Stimulated activated naive CD8-positive, alpha-beta T cell treated with anti-CD3 and anti-CD28 coated beads, Interleukin-15, Interleukin-2, amounts not matched to agents 100 ng/mL and 50 ng/mL, for 24 hours (primary cell): ENCODE data around the gene COL4A1.

ENCODE experiments used
- H3K27ac Mint-ChIP-seq: one replicate; pipeline ENCODE4 v1.8.0; 2021; ENCODE audit warnings: mild to moderate bottlenecking, mixed read lengths
- H3K27me3 Mint-ChIP-seq: one replicate; pipeline ENCODE4 v1.8.0; 2021; ENCODE audit warnings: mixed read lengths
- H3K36me3 Mint-ChIP-seq: one replicate; pipeline ENCODE4 v1.8.0; 2021; ENCODE audit warnings: low read depth, mixed read lengths
- H3K4me1 Mint-ChIP-seq: one replicate; pipeline ENCODE4 v1.8.0; 2021; ENCODE audit warnings: low read depth, mixed read lengths
- H3K4me3 Mint-ChIP-seq: one replicate; pipeline ENCODE4 v1.8.0; 2021; ENCODE audit warnings: mild to moderate bottlenecking, mixed read lengths
- H3K9me3 Mint-ChIP-seq: one replicate; pipeline ENCODE4 v1.8.0; 2021; ENCODE audit warnings: mixed read lengths

The COL4A1 gene

DNA sequence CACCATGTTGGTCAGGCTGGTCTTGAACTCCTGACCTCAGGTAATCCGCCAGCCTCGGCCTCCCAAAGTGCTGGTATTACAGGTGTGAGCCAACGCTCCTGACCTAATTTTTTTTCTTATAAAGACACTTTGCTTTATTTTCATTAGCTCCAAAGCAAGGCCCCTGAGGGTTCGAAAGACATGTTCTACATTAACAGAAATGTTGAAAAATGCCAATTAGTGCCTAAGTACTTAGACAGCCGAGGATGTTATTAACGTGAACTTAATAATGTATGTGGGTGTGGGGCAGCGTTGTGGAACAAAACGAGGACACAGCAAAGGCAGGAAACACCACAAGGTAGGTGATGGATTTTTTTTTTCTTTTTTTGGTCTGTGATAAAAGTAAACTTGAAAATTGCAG lies 82.4 kb downstream of the COL4A1 start:
- Mint-ChIP-seq H3K27ac (no peak overlapping the region), H3K36me3 (no peaks in the 10 kb centered on the region), H3K9me3 (no peaks in the 10 kb centered on the region), H3K4me3 (no peak overlapping the region), H3K27me3 (peaks cover 17% of the 10 kb centered on the region), H3K4me1 (no peaks in the 10 kb centered on the region)

DNA sequence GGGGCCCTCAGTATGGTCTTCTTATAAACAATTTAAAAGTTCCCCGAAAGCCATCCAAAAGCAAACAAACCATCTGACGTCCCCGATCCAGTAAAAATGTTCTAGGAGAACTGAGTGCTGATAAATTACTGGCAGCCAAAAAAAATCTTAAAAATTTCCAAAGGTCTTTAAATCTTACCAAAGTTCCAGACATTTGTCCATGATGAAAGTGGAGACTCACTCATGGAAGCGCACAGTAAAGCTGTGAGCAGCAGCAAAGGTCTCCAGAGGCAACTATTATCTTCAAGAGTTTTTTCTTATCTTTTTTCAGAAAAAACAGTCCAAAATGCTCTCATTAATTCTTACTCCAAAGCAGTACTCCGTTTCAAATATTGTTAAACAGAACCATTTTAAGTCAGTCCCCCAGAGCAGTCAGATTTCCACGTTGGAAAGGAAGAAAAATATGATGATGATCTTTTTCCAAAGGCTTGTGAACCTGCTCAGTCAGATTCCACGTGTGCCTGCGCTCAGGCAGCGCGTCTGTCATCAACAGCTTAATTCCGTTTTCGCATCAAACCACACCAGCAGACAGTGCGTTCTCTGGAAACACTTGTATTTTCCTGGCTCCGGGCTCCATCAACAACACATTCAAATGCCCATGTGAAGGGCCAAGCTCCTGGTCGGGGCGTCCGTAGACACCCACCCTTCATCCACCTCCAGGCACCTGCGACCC lies 85.4 kb downstream of the COL4A1 start:
- no peaks in the 10 kb centered on the region for H3K36me3 Mint-ChIP-seq
- H3K9me3 Mint-ChIP-seq: no peaks in the 10 kb centered on the region
- H3K4me3 Mint-ChIP-seq: no peak overlapping the region
- H3K4me1 Mint-ChIP-seq: no peaks in the 10 kb centered on the region
- H3K27ac Mint-ChIP-seq: no peak overlapping the region
- H3K27me3 Mint-ChIP-seq: peaks cover 20% of the 10 kb centered on the region

DNA sequence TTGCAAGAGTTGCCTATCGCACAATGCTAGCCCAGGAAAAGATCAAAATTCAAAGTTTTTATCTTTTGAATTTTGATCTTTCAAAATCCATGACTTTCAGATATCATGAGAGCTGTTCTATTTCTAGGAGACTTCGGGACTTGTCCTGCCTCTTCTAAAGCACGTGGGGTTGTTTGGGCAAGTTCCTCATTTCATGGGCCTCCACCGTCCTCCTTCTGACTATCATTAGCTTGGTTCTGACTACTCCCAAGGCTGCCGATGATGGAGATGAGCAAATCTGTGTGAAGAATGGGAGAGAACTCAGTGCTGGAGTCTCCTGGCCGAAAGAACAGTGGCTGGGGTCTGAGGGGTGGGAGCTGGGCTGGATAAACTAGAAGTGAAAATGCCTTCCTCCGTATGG lies 86.5 kb downstream of the COL4A1 start:
- no peaks in the 10 kb centered on the region for H3K36me3 Mint-ChIP-seq
- H3K9me3 Mint-ChIP-seq: no peaks in the 10 kb centered on the region
- H3K4me1 Mint-ChIP-seq: no peaks in the 10 kb centered on the region
- no peak overlapping the region for H3K27ac Mint-ChIP-seq
- no peak overlapping the region for H3K4me3 Mint-ChIP-seq
- peaks cover 14% of the 10 kb centered on the region for H3K27me3 Mint-ChIP-seq

DNA sequence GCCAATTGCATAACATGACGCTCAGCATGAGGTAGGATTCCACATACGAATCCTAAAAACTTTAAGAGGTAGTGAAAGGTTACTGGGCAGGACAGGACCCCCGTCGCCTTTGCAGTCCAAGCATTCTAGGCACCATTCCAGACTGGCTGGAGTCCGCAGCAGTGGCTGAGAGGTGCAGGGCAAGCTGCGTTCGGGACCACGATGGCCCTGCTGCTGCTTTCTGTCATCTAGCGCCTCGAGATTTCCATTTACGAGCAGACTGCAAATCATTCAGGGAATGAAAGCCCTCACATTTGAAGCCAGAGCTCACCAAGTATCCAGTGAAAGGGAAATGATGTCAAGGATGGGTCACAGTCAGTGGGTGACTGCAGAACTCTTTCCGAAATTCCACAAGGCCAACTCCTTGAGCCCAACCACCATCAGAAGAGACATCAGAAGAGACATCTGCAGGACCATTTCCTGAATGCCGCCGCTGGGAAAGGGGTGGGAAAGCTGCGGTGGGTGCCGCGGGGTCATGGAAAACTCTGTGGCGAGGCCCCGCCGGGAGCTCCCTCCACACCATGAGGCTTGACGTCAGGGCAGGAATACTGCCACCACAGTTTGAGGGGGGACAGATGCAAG lies 88.3 kb downstream of the COL4A1 start:
- Mint-ChIP-seq H3K36me3 (no peaks in the 10 kb centered on the region), H3K9me3 (no peaks in the 10 kb centered on the region), H3K4me3 (no peak overlapping the region), H3K27ac (no peak overlapping the region), H3K27me3 (peaks cover 14% of the 10 kb centered on the region), H3K4me1 (no peaks in the 10 kb centered on the region)

DNA sequence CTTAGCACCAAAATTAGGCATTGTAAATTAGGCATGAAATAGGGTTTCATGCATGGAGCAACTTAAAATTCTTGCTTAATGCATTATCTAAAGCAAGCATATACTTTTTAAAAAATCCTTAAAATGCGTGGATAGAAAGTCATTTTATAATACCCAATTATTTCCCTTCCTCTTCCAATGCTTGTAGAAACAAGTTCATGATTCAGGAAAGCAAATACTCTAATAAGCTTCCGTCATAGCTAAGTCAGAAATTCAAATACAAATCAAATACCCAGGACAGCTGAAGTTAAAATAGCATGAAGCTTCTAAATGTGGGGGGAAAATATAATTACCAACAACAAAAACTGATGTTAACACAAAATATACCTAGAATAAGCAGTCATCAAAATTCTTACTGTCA lies 89.1 kb downstream of the COL4A1 start:
- Mint-ChIP-seq H3K4me1 (no peaks in the 10 kb centered on the region), H3K27me3 (peaks cover 20% of the 10 kb centered on the region), H3K4me3 (no peak overlapping the region), H3K27ac (no peak overlapping the region), H3K36me3 (no peaks in the 10 kb centered on the region), H3K9me3 (no peaks in the 10 kb centered on the region)

DNA sequence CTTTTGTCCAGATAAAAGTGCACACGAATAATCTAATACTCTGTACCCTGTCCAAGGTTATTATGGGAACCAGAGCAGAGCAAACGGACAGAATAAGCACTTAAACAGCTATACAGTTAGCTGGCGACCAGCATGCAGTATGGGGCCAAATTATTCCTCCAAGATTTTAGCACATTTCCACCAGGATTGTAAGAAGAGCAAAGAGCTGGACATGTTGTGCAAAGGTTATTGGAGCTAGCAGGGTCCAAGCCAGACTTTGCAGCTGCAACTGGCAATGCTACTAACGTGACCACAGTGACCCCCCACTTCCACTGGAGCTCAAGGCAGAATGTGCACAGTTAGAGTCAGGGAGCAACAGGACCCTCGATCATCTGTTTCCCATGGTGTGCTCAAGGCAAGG lies 89.9 kb downstream of the COL4A1 start:
- H3K4me3 Mint-ChIP-seq: no peak overlapping the region
- H3K27ac Mint-ChIP-seq: no peak overlapping the region
- no peaks in the 10 kb centered on the region for H3K36me3 Mint-ChIP-seq
- H3K9me3 Mint-ChIP-seq: no peaks in the 10 kb centered on the region
- H3K27me3 Mint-ChIP-seq: peaks cover 20% of the 10 kb centered on the region
- no peaks in the 10 kb centered on the region for H3K4me1 Mint-ChIP-seq

DNA sequence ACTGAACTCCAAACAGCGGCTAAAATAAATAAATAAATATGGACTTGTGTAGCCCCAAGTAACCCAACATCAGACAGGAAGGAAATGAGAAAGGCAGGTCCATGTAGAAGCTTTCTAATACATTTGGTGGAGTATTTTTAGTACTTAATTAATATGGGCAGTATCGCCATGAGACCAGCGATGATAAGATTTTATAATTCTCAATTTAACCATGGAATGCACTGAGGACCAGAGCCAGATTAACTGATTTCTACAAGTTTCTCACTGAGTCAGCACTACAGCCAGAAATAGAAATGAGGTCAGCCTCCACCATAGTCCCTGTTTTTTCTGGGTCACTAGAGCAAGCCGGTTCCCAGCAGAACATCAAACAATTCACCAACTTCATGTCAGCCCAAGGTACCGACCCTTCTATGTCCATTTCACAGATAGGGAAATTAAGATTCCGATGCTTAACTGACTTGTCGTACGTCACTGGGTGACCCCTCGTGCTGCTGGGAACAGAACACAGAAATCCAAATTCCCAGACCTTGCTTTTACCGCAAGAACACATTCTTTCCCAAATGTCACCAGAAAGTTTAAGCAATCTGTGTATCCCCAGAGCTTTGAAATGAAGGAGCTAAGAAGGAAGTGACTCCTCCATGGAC lies 90.4 kb downstream of the COL4A1 start:
- Mint-ChIP-seq H3K36me3 (no peaks in the 10 kb centered on the region), H3K27me3 (peaks cover 15% of the 10 kb centered on the region), H3K4me1 (no peaks in the 10 kb centered on the region), H3K27ac (no peak overlapping the region), H3K4me3 (no peak overlapping the region), H3K9me3 (no peaks in the 10 kb centered on the region)

DNA sequence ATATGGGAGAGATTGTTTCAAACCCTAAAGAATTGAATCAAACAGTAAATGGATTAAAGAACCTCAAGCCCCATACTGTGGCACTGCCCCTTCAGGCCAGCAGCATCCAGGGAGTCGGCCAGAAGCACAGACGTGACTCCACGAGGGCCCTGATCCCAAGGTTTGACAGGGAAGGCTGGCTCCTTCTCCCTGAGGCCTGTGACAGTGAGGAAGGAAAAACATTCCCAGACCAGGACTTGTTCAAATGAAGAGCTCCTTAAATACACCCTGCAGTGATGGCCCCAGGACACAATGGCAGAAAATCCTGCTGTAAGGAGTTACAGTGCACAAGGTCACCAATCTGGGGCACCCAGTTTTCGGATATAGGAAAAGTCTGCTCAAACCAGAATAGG lies 91.0 kb downstream of the COL4A1 start:
- Mint-ChIP-seq H3K4me1 (no peaks in the 10 kb centered on the region), H3K27ac (no peak overlapping the region), H3K4me3 (no peak overlapping the region), H3K27me3 (peaks cover 11% of the 10 kb centered on the region), H3K36me3 (no peaks in the 10 kb centered on the region), H3K9me3 (no peaks in the 10 kb centered on the region)

DNA sequence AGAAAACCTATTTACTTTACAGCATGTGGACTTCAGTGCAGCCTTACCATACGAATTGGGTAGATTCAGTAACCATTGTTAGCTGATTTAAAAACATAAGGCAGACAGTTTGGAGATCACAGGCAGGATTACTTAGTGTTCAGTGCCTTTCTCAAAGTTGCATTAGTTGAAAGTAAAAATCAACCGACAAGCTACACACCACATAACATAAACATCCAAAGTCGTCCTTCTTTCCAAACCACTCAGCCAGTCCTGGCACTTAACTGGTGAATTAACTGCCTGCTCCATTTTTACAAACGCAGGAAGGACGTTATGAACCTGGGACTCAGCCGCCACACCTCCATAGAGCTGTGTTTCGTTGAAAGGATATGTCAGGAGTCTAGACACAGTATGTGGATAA lies 91.4 kb downstream of the COL4A1 start:
- Mint-ChIP-seq H3K4me3 (no peak overlapping the region), H3K36me3 (no peaks in the 10 kb centered on the region), H3K9me3 (no peaks in the 10 kb centered on the region), H3K4me1 (no peaks in the 10 kb centered on the region), H3K27ac (no peak overlapping the region), H3K27me3 (peaks cover 11% of the 10 kb centered on the region)

DNA sequence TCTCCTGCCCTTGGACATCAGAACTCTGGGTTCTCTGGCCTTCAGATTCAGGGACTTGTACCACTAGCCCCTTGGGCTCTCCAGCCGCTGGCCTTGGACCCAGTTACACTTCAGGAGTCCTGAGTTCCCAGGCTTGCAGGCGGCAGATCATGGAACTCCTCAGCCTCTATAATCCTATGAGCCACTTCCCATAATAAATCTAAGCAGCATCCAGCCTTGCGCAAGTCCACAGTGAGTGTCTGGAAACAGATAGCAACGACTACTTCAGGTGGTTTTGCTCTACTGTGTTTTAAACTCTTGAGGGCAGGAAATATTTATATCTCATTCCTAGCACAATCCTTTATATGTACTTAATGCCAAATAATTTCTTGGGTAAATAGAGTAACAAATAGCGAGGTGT lies 92.3 kb downstream of the COL4A1 start:
- H3K36me3 Mint-ChIP-seq: no peaks in the 10 kb centered on the region
- no peaks in the 10 kb centered on the region for H3K4me1 Mint-ChIP-seq
- H3K4me3 Mint-ChIP-seq: no peak overlapping the region
- peaks cover 11% of the 10 kb centered on the region for H3K27me3 Mint-ChIP-seq
- H3K27ac Mint-ChIP-seq: no peak overlapping the region
- no peaks in the 10 kb centered on the region for H3K9me3 Mint-ChIP-seq

DNA sequence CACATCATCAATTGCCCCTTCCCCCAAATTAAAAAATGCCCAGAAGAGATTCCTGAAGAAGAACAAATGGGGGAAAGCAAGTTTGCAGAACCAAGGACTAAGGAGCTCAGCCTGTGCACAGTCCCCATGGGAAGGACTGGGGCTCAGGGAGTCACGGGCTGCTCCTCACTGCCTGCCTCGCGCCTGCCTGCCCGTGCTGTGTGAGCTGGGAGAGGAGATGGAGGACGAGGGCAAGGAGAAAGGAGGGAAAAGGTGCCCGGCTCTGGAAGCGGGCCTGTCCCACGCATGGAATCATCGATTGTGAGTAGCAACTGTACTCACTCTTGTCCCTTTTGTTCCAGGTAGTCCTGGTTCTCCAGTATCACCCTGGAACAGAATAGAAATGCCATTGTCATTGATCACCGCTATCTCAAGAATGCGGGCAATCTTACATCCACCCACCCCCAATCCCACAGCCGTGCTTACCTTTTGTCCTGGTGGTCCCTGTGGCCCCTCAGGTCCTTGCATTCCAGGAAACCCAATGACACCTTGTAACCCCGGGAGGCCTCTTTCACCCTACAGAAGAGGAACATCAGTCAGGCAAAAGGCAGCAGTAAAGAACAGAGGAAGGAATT lies 93.4 kb downstream of the COL4A1 start:
- Mint-ChIP-seq H3K27me3 (peaks cover 11% of the 10 kb centered on the region), H3K9me3 (no peaks in the 10 kb centered on the region), H3K27ac (no peak overlapping the region), H3K4me3 (no peak overlapping the region), H3K36me3 (no peaks in the 10 kb centered on the region), H3K4me1 (no peaks in the 10 kb centered on the region)

DNA sequence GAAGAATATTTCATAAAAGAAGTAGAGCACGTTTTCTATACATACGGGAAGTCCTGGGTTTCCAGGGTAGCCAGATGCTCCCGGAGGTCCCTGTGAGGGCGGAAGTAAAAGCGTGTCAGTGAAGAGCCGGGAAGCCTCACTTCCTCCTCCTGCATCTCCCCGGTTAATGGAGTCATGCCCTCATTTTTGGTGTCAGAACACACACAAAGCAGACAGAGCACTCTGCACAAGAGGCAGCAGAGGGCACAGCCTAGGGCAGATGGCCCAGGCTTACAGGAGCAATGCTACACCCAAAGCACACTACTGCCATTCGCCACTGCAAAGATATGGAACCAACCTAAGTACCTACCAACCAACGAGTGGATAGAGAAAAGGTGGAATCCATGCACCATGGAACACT lies 94.4 kb downstream of the COL4A1 start:
- Mint-ChIP-seq H3K27ac (no peak overlapping the region), H3K9me3 (no peaks in the 10 kb centered on the region), H3K4me1 (no peaks in the 10 kb centered on the region), H3K27me3 (peaks cover 10% of the 10 kb centered on the region), H3K4me3 (no peak overlapping the region), H3K36me3 (no peaks in the 10 kb centered on the region)

DNA sequence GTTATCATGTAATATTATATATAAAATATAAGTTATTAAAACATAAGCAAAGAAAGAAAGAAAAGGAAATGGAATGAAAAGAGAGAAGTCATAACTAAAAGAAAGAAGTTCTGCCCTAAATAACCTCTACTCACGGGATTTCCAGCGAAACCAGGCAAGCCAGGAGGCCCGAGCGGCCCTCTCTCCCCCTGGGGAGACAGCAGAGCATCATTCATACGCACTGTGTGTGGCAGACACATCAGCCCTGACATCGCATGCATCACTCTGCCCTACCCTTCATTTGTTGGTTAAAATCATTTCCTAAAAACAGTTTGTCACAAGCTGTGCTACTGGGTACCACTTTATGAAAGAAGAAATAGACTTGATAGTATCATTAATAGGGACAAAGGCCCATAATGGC lies 95.2 kb downstream of the COL4A1 start:
- Mint-ChIP-seq H3K27ac (no peak overlapping the region), H3K4me1 (no peaks in the 10 kb centered on the region), H3K4me3 (no peak overlapping the region), H3K27me3 (peaks cover 7% of the 10 kb centered on the region), H3K36me3 (no peaks in the 10 kb centered on the region), H3K9me3 (no peaks in the 10 kb centered on the region)

DNA sequence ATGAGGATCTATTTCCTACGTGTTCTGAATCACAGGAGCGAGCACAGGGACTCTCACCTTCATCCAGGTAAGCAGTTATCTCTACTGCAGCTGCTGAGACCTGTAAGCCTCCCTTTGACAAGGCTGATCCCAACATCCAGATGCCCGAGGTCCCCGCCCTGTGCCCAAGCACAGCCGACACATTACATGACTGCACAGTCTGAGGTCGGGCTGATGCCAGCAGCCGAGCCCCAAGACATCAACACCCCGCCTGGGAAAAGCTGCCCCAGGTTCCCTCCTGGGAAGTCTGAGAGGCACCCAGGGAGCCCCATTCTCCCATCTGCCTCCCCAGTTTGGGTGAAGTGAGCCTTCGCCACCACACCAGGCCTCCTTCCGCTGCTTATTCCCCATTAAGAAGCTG lies 95.9 kb downstream of the COL4A1 start:
- H3K36me3 Mint-ChIP-seq: no peaks in the 10 kb centered on the region
- no peaks in the 10 kb centered on the region for H3K4me1 Mint-ChIP-seq
- H3K9me3 Mint-ChIP-seq: no peaks in the 10 kb centered on the region
- no peak overlapping the region for H3K27ac Mint-ChIP-seq
- peaks cover 7% of the 10 kb centered on the region for H3K27me3 Mint-ChIP-seq
- H3K4me3 Mint-ChIP-seq: no peak overlapping the region

DNA sequence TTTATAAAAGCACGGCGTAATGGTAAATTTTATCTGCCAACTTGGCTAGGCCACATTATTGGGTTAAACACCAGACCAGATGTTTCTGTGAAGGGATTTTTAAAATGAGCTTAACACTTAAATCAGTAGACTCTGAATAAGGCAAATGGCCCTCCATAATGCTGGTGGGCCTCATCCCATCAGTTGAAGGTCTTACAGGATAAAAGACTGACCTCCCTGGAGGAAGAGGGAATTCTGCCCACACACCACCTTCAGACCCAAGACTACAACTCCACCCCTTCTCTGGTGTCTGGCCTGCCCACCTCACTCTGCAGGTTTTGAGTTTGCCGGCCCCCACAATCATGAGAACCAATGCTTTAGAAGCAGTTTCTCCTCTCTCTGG lies 96.4 kb downstream of the COL4A1 start:
- no peak overlapping the region for H3K4me3 Mint-ChIP-seq
- H3K27me3 Mint-ChIP-seq: peaks cover 7% of the 10 kb centered on the region
- H3K4me1 Mint-ChIP-seq: no peaks in the 10 kb centered on the region
- no peaks in the 10 kb centered on the region for H3K9me3 Mint-ChIP-seq
- H3K27ac Mint-ChIP-seq: no peak overlapping the region
- no peaks in the 10 kb centered on the region for H3K36me3 Mint-ChIP-seq
